Renal cortex interstitium (tissue), 11 donors: ENCODE results near the gene TMEM212. TPM values are rescaled to one million over a fixed set of nuclear protein-coding genes. Genes with fewer than 3 reads are reported as not detected.
"Not testable (repeated sequence)": the region's sequence is repeated elsewhere in the genome, so short reads cannot be mapped to it uniquely, and the experiment has no call there.

Source experiments
- DNase-seq, 11 donors: peaks; one replicate each; pipeline ENCODE4 v3.0.0-alpha.2; 2013; ENCODE audit warnings: low read depth in 9 of 11, low spot score in 4 of 11; ENCODE audit errors: extremely low read depth in 1 of 11
- polyA plus RNA-seq, 3 donors: library from polyadenylated mRNA; unstranded; fragments of 120-200 nt; gene quantifications; one replicate each; pipeline ENCODE4 v1.2.1, GENCODE V29; 2013; ENCODE audit not compliant: insufficient read length in 3 of 3

Gene TMEM212
- polyA plus RNA-seq, 3 donors = 0.07 to 0.09 (median 0.08) TPM

- DNase-seq = no peak
These were observed 32.8 kb downstream of the TMEM212 start for GRCh38 chr3:171875923-171876412.

DNA sequence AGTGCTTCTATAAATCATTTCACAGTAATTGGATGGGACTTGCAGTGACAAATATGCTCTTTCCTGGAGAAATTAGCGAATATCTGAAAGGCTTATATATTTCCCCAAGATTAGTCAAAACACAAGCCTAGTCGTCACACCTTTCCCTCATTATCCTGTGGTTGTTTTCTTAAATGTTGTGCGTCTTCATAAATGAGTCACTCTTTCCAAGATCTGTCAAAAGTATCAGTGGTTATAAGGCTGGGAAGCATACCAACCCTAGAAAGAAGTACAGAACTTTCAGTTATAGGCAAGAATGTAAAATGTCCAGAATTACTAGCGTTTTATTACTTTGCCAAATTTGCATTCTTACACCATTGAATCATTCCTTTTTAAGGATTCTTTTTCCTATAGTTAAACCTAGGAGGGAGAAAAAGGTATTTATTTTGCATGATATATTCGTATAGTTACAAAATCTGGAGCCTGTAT, 33.6 kb downstream of the TMEM212 start:
- no peak for DNase-seq

- no peak for DNase-seq
These were observed 35.5 kb downstream of the TMEM212 start for GRCh38 chr3:171878461-171879225.

DNA sequence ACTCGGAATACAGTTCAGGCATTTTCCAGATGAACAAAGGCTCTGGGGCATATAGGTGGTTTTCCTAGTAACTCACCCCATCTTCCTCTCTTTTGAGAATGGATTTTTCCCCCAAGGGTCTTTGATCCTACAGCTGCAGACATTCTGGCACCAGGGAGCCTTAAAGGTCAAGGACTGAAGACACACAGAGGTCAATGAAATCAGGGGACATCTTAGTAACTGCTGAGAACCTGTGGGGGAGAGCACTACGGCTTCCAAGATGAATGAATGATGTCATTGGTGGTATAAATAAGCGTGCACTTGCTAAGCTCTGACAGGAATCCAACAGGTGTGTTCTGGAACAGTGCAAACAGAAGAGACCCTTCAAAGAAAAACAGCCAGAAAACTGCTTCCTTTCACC, 36.3 kb downstream of the TMEM212 start:
- DNase-seq = no peak

- no peak for DNase-seq
These were observed 37.1 kb downstream of the TMEM212 start for GRCh38 chr3:171880101-171880870.

DNA sequence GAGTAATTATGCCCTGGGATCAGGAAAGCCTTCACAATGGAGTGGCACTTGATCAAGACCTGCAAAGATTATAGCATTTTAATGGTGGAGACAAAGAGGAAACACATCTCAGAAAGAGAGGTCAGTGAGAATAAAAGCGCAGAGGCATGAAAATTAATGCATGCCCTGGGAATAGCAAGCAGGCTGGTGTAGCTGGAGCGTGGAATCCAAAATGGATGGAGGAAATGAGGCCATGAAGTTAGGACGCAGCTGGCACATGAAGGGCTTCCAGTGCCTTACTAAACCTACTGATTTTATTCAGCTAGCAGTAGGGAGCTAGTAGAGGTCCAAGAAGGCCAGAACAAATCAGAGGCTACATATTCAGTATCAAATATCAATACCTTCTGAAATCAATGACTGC, 38.1 kb downstream of the TMEM212 start:
- DNase-seq = no peak

DNA sequence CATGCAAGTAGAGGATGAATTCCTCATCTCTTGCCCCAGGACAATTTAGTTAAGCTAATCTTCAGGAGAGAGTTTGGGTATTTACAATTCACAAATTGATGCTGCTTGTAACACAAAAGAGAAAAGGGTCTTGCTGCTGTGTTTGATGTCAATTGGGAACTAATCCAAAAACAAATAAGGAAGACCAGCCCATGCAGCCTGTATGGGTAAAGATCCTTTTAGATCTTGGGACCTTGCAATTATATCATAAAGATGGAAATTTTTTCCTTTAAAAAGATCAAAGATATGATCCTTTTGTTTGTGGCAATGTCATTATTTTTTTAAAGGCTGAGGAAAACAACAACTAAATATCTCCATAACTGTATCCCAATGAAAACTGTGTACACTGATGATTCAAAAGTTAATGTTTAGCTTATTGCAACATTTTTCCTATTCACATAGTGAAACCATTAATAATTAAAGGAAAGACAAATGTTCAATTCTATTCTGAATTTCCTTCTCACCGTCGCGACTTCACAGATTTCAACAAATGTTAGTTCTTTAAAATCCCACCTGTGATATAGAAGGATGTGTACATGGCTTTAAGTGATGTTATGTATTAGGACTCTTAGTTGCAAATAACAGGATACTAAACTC, 40.2 kb downstream of the TMEM212 start:
- DNase-seq = no peak

DNA sequence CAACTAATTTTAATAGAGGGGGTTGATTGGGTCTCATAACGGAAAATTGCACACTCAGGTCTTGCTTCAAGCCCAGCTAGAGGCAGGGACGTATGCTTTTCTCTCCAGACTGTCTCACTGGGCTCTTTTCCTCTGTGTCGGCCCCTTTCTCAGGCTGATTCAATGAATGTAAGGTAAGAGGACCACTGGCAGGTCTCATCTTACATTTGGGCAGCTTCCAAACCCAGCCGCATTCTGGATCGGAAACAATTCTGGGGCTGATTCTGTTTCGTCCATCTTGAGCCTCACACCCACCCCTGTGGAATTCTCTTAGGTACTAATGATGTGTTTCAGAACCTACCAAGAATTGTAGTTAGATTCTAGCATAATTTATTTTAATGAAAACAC, 40.7 kb downstream of the TMEM212 start:
- no peak for DNase-seq

GRCh38 chr3:171888466-171888865, 45.3 kb downstream of the TMEM212 start:
- no peak for DNase-seq

GRCh38 chr3:171890398-171890797, 47.2 kb downstream of the TMEM212 start:
- DNase-seq = no peak

GRCh38 chr3:171892457-171892856, 49.3 kb downstream of the TMEM212 start:
- DNase-seq = no peak

GRCh38 chr3:171895291-171895690, 52.1 kb downstream of the TMEM212 start:
- DNase-seq = no peak

GRCh38 chr3:171895900-171896299, 52.8 kb downstream of the TMEM212 start:
- no peak for DNase-seq

DNA sequence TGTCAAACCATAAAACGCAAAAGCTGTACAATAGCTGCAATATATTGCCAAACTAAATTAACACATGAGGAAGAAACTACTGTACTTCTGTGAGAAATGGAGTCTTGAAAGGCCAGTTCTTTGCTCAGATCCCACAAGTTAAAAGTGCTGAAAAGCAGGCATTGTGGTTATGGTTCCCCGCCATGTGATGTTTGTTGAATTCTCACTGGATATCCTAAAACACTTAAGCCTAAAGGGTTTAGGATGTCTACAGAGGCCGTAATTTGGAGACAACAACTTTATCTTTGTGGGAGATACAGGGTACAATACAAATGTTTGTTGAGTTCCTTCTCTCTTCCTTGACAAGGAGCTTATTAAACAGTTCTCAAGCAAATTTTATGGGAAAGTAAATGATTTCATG, 53.2 kb downstream of the TMEM212 start:
- DNase-seq = no peak

DNA sequence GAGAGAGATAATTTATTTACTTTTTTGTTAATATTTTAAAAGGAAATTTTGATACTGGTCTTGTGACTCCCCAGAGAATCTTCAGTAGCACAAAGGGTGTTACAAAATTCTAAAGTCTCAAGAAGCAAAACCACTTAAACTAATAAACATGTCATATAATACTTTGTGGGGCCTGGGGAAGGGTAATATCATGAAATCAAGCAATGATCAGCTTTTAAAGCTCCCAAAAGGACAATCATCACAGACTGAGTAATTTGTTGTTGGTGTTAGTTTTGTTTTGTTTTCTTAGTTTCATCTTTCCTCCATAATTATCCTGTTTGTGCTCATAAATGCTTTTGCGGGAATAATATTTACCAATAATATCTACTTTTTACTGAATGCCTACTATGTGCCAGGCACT, 55.0 kb downstream of the TMEM212 start:
- DNase-seq = no peak

- DNase-seq = no peak
These were observed 57.3 kb downstream of the TMEM212 start for GRCh38 chr3:171900446-171900845.

DNA sequence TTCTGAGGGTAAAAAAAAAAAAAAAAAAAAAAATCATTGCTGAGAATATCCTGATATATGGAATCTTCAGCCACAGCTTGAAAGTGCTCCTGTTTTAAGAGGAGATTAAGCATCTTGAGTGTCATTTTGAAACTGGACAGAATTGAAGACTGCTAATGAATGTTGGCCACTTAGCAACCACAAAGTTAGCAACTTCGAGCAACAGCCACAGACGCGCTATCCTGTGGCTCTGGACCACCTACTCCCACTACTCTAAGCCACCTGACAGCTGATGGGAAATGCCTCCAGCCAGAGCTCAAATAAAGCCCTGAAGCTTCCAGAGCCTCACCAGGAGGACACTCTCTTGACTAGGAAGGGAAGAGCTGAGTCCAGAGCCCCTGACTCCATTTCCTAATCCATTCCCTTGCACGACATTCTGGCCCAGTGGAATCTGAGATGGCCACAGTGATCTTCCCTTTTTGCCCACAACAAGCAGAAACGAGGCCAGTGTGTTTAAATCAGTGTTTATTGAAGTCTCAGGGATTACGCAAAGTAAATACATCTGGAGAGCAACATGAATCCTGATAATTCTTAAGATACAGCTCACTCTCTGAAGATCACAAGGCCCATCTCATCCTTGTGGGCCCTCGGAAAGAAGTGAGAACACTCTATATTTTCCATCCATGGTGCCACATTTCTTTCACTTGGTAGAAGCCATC, 58.6 kb downstream of the TMEM212 start:
- no peak for DNase-seq

DNA sequence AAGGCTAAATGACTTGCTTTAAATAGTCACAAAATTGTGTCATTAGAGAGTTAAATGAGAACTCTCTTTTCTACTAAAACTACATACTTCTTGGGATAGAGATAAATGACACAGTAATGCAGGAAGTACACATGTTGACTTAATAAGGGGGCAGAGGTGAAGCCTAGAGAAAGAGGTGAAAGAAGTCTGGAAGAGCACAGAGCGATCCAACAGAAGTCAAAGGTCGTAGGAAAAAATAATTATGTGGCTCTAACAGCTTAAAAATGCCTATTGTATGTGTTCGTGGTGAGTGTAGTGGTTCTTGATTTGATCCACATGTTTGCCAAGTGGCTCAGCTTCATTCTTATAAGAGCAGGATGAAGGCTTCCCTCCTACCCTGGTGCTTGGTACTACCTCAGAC, 61.7 kb downstream of the TMEM212 start:
- DNase-seq = no peak

DNA sequence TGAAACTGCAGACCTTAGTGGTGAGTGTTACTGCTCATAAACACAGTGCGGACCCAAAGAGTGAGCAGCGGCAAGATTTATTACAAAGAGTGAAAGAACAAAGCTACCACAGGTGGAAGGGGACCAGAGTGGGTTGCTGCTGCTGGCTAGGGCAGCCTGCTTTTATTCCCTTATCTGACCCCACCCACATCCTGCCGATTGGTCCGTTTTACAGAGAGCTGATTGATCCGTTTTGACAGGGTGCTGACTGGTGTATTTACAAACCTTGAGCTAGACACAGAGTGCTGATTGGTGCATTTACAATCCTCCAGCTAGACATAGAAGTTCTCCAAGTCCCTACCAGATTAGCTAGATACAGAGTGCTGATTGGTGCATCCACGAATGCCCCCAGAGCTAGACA, 63.4 kb downstream of the TMEM212 start:
- DNase-seq = not testable (repeated sequence)
